Measurements from ENCODE around the gene PLEKHG3.

Gene PLEKHG3

DNA sequence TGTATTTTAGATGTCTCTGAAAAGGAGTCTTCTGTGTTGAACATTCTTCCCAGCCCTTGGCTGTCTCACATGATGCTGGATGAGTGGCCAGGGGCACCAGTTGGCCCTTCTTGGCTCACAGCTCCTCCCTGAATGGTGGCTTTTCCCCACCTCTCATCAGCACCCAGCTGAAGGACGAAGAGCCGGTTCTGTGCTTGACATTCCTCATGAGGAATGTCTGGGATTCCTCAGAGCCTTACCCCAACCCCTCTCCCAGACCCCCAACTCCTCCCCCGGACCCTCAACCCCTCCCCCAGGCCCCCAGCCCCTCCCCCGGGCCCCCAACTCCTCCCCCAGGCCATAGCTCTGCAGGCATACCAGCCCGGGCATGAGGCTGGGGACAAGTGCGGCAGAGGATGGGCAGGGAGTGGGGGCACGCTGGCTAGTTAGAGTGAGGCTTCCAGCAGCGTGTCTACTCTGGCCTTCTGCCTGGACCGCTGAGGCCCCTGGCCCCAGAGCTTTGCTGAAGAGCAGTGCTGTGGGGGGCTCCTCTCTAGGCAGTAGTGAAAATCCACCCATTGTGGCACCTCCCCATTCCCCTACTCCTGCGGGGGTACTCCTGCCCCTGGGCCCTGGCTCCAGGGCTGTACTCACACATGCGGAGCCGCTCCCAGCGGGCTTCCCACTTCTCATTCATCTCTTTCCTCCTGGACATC lies 64.3 kb downstream of the PLEKHG3 start:
- Histone ChIP-seq H3F3A (ENCODE audit: low read depth) (no peaks in the 10 kb centered on the region), H3K9ac (ENCODE audit: low read depth, low read length, poor library complexity, severe bottlenecking) (no peak overlapping the region), H3K27me3 (ENCODE audit: insufficient read depth, low read length, poor library complexity, severe bottlenecking) (no peaks in the 10 kb centered on the region), H3K4me2 (ENCODE audit: low read depth, low read length, poor library complexity, severe bottlenecking) (no peak overlapping the region), H3K9me2 (replicated peaks; ENCODE audit: low read depth, low read length) (no peaks in the 10 kb centered on the region), H4K20me1 (ENCODE audit: insufficient read depth, low read length, poor library complexity, severe bottlenecking) (no peaks in the 10 kb centered on the region), H3K4me1 (ENCODE audit: insufficient read depth, low read length, poor library complexity, severe bottlenecking) (peaks cover 17% of the 10 kb centered on the region), H2AFZ (ENCODE audit: low read length) (no peak overlapping the region), H3K36me3 (ENCODE audit: insufficient read depth, low read length) (no peaks in the 10 kb centered on the region), H3K9me3 (ENCODE audit: insufficient read depth, low read depth, low read length) (no peaks in the 10 kb centered on the region), H3K79me2 (ENCODE audit: insufficient read depth, low read length) (no peaks in the 10 kb centered on the region), H3K4me3 (ENCODE audit: low read length, poor library complexity, severe bottlenecking) (no peak overlapping the region)
- TF ChIP-seq, protein P1, sequence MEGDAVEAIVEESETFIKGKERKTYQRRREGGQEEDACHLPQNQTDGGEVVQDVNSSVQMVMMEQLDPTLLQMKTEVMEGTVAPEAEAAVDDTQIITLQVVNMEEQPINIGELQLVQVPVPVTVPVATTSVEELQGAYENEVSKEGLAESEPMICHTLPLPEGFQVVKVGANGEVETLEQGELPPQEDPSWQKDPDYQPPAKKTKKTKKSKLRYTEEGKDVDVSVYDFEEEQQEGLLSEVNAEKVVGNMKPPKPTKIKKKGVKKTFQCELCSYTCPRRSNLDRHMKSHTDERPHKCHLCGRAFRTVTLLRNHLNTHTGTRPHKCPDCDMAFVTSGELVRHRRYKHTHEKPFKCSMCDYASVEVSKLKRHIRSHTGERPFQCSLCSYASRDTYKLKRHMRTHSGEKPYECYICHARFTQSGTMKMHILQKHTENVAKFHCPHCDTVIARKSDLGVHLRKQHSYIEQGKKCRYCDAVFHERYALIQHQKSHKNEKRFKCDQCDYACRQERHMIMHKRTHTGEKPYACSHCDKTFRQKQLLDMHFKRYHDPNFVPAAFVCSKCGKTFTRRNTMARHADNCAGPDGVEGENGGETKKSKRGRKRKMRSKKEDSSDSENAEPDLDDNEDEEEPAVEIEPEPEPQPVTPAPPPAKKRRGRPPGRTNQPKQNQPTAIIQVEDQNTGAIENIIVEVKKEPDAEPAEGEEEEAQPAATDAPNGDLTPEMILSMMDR (conservative IDR thresholded peaks at IDR 0.05; ENCODE audit: low read length), result no peak
- TF ChIP-seq EZH2phosphoT487 (IDR thresholded peaks at IDR 0.05; ENCODE audit: borderline replicate concordance), result no peak

DNA sequence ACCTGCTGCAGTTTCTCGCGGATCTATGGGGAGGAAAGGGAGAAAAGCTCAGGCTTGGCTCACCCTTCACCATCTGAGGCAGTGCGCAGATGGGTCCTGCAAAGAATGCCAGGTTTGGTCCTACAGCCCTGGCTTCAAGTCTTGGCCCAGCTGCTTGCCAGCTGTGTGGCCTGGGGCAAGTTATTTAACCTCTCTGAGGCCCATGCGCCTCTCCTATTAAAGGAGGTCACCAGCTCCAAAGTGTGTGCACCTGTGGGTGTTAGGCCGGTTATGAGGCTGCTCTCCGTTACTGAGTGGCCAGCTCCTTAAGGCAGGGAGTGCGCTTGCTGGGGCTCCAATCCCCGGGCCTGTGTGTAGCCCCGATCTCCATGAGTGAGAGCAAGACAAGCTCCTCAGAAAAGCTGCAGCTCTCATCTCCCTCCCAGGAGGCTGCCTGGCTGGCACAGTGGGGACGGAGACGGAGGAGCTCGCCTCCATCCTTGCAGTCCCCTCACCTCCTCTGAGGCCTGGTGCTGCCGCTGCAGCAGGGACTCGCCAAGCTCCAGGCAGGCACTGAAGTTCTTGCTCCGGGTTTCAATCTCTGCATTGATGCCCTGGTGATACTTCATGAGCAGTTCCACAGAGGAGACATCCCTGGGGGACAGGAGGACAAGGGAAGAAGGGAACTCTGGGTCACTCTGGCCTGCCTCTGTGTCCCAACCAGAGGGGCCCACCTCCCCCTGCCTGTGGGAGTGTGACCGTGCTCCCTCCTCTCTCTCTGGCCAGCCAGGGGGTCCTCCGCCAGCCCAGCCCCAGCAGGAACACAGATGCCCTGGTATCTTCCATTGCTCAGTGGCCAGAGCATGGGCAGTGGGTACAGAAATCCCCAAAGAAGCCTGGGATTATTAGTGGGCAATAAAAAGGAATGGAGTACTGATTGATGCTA lies 65.1 kb downstream of the PLEKHG3 start:
- Histone ChIP-seq H3K79me2 (ENCODE audit: insufficient read depth, low read length) (no peaks in the 10 kb centered on the region), H3K9ac (ENCODE audit: low read depth, low read length, poor library complexity, severe bottlenecking) (no peak overlapping the region), H3K9me2 (replicated peaks; ENCODE audit: low read depth, low read length) (no peaks in the 10 kb centered on the region), H3K9me3 (ENCODE audit: insufficient read depth, low read depth, low read length) (no peaks in the 10 kb centered on the region), H4K20me1 (ENCODE audit: insufficient read depth, low read length, poor library complexity, severe bottlenecking) (no peaks in the 10 kb centered on the region), H3K36me3 (ENCODE audit: insufficient read depth, low read length) (no peaks in the 10 kb centered on the region), H2AFZ (ENCODE audit: low read length) (no peak overlapping the region), H3K27me3 (ENCODE audit: insufficient read depth, low read length, poor library complexity, severe bottlenecking) (no peaks in the 10 kb centered on the region), H3F3A (ENCODE audit: low read depth) (no peaks in the 10 kb centered on the region), H3K4me1 (ENCODE audit: insufficient read depth, low read length, poor library complexity, severe bottlenecking) (peaks cover 10% of the 10 kb centered on the region), H3K4me3 (ENCODE audit: low read length, poor library complexity, severe bottlenecking) (no peak overlapping the region), H3K4me2 (ENCODE audit: low read depth, low read length, poor library complexity, severe bottlenecking) (no peak overlapping the region)
- TF ChIP-seq, protein P1 (conservative IDR thresholded peaks at IDR 0.05; ENCODE audit: low read length), result no peak
- no peak for TF ChIP-seq EZH2phosphoT487 (IDR thresholded peaks at IDR 0.05; ENCODE audit: borderline replicate concordance)

DNA sequence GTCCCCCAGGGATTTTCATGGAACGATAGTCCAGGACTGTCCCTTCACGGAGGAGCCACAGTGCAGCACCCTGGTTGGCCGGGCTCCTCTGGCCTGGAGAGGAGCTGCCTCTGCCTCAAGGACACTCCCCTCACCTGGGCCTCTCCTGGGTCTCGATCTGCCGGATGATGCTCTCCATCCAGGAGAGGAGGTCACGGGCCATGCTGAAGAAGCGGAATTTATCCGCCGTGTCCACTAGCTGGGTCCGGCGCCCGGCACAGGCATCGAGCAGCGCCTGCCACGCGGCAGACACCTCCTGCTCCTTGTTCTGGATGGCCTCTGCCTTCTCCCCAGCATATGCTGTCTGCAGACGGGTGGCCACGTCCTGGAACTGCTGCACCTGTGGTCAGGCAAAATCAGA lies 66.5 kb downstream of the PLEKHG3 start:
- H3K9me2 ChIP-seq (replicated peaks; ENCODE audit: low read depth, low read length), result no peaks in the 10 kb centered on the region
- H3K4me1 ChIP-seq (ENCODE audit: insufficient read depth, low read length, poor library complexity, severe bottlenecking), result peaks cover 6% of the 10 kb centered on the region
- no peak for TF ChIP-seq EZH2phosphoT487 (IDR thresholded peaks at IDR 0.05; ENCODE audit: borderline replicate concordance)
- TF ChIP-seq, protein P1 (conservative IDR thresholded peaks at IDR 0.05; ENCODE audit: low read length), result no peak

More for the DNA sequence above, 66.5 kb downstream of the PLEKHG3 start:
- Histone ChIP-seq H4K20me1 (ENCODE audit: insufficient read depth, low read length, poor library complexity, severe bottlenecking) (no peaks in the 10 kb centered on the region), H3K9ac (ENCODE audit: low read depth, low read length, poor library complexity, severe bottlenecking) (no peak overlapping the region), H3K9me3 (ENCODE audit: insufficient read depth, low read depth, low read length) (no peaks in the 10 kb centered on the region), H3K4me2 (ENCODE audit: low read depth, low read length, poor library complexity, severe bottlenecking) (no peak overlapping the region), H3K79me2 (ENCODE audit: insufficient read depth, low read length) (no peaks in the 10 kb centered on the region), H3K4me3 (ENCODE audit: low read length, poor library complexity, severe bottlenecking) (no peak overlapping the region), H3K27me3 (ENCODE audit: insufficient read depth, low read length, poor library complexity, severe bottlenecking) (no peaks in the 10 kb centered on the region), H2AFZ (ENCODE audit: low read length) (no peak overlapping the region), H3K36me3 (ENCODE audit: insufficient read depth, low read length) (no peaks in the 10 kb centered on the region), H3F3A (ENCODE audit: low read depth) (no peaks in the 10 kb centered on the region)

Data from Loucy (cell line).